CD4-positive, alpha-beta T cell treated with Interleukin-21 for 1 hour (primary cell): ENCODE results near the gene DNASE1L1.

ENCODE experiments used
- DNase-seq: peaks from one replicate; pipeline ENCODE4 v3.0.0-alpha.2; 2020

DNASE1L1 gene

GRCh38 chrX:154365997-154366665, 42.9 kb downstream of the DNASE1L1 start:
- no peak for DNase-seq

GRCh38 chrX:154365052-154365600, 43.9 kb downstream of the DNASE1L1 start:
- DNase-seq = no peak

- no peak for DNase-seq
Observed at GRCh38 chrX:154363706-154364439, 45.2 kb downstream of the DNASE1L1 start.

- DNase-seq = no peak
Observed at GRCh38 chrX:154362085-154362742, 46.8 kb downstream of the DNASE1L1 start.

- no peak for DNase-seq
Observed at GRCh38 chrX:154360155-154360713, 48.8 kb downstream of the DNASE1L1 start.

- DNase-seq = no peak
Observed at GRCh38 chrX:154359362-154360154, 49.5 kb downstream of the DNASE1L1 start.

- no peak for DNase-seq
Observed at GRCh38 chrX:154358829-154359228, 50.2 kb downstream of the DNASE1L1 start.

- no peak for DNase-seq
Observed at GRCh38 chrX:154358011-154358410, 51.0 kb downstream of the DNASE1L1 start.

- no peak for DNase-seq
Observed at GRCh38 chrX:154357205-154357604, 51.8 kb downstream of the DNASE1L1 start.

GRCh38 chrX:154356596-154356995, 52.5 kb downstream of the DNASE1L1 start:
- no peak for DNase-seq

GRCh38 chrX:154355776-154356140, 53.3 kb downstream of the DNASE1L1 start:
- DNase-seq = no peak

GRCh38 chrX:154355094-154355775, 53.8 kb downstream of the DNASE1L1 start:
- DNase-seq = peak; percentile 6

- DNase-seq = no peak
Observed at GRCh38 chrX:154354516-154354915, 54.5 kb downstream of the DNASE1L1 start.

- DNase-seq = no peak
Observed at GRCh38 chrX:154354013-154354412, 55.0 kb downstream of the DNASE1L1 start.

- DNase-seq = no peak
Observed at GRCh38 chrX:154353172-154353843, 55.7 kb downstream of the DNASE1L1 start.

GRCh38 chrX:154352466-154352865, 56.6 kb downstream of the DNASE1L1 start:
- peak; percentile 9 for DNase-seq

- DNase-seq = no peak
Observed at GRCh38 chrX:154352012-154352401, 57.0 kb downstream of the DNASE1L1 start.
